Mesodermal cell (in vitro differentiated cells): ENCODE measurements around the gene TXNDC16.

Experiments
- H3K27ac ChIP-seq: 2 replicates; pipeline ENCODE4 v1.7.0; 2013; ENCODE audit warnings: mild to moderate bottlenecking, low read depth, low read length, moderate library complexity; ENCODE audit not compliant: severe bottlenecking
- H3K36me3 ChIP-seq: 2 replicates; pipeline ENCODE4 v1.7.1; 2013; ENCODE audit warnings: mild to moderate bottlenecking, low read length, moderate library complexity; ENCODE audit not compliant: control insufficient read depth, insufficient read depth
- H3K4me1 ChIP-seq: one replicate; pipeline ENCODE4 v1.7.1; 2013; ENCODE audit warnings: mild to moderate bottlenecking, low read length; ENCODE audit not compliant: insufficient read depth, control insufficient read depth, poor library complexity, severe bottlenecking
- H3K4me3 ChIP-seq: 2 replicates; pipeline ENCODE4 v1.7.0; 2013; ENCODE audit warnings: low read length, control low read depth, mild to moderate bottlenecking; ENCODE audit not compliant: insufficient read depth, poor library complexity, severe bottlenecking; ENCODE audit errors: extremely low read depth
- H3K9me3 ChIP-seq: 2 replicates; pipeline ENCODE4 v1.7.1; 2013; ENCODE audit warnings: mild to moderate bottlenecking, low read length, moderate library complexity; ENCODE audit not compliant: control insufficient read depth
- WGBS, 2 experiments: methylation state at CpG; one replicate each; pipeline ENCODE4 v1.1.5; 2013; ENCODE audit warnings: missing lambda C conversion rate in 2 of 2; ENCODE audit not compliant: insufficient coverage in 2 of 2; 5-methylcytosine and 5-hydroxymethylcytosine counted together

The TXNDC16 gene

DNA sequence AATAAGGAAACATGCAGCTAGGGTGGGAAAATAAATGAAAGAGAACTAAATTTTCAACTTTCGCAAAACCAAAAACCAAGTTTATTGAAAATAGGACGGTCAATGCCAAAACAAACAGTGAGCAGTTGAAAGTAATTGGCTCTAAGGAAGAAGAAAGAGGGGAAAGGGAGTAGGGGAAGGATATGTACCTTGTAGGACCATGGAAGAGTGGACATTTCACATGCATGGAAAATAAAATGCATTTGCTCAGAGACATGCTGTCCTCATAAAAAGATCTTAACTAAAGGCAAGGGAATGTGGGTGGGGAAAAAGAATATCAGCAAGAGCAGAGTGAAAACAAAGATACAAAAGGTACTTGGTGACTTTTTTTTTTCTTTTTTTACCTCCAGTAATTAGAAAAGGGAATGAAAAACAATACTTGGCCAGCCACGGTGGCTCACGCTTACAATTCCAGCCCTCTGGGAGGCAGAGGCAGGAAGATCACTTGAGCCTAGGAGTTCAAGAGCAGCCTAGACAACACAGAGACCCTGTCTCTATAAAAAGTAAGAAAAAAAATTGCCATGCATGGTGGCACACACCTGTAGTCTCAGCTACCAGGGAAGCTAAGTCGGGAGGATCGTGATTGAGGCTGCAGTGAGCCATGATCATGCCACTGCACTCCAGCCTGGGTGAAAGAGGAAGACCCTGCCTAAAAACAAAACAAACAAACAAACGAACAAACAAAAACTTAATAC, 6.6 kb downstream of the TXNDC16 start:
- no peaks in the 10 kb centered on the region for H3K4me1 ChIP-seq
- 88 to 95% methylated on average over 3 to 5 of the region's 7 CpGs for WGBS, 2 experiments
- no peak overlapping the region for H3K27ac ChIP-seq
- H3K4me3 ChIP-seq = no peak overlapping the region
- no peaks in the 10 kb centered on the region for H3K9me3 ChIP-seq
- no peaks in the 10 kb centered on the region for H3K36me3 ChIP-seq

DNA sequence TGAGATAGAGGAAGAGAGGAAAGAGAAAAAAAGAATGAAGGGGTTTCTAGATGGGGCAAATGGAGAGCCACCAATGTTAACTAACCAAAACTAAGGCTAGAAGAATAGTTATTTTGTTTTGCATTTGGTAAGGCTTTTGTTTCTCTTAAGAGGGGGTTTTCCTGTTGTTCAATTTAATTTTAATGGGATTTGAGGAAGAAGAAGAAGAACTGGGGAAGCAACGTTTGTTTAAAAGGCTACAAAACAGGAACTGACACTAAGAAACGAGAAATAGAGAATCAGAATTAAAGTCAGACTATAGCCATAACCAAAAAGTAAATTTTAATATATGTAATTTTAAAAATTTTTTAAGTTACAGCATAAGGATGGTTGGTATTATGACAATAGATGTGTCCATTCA, 13.7 kb downstream of the TXNDC16 start:
- Histone ChIP-seq H3K27ac (no peak overlapping the region), H3K4me3 (no peak overlapping the region), H3K4me1 (no peaks in the 10 kb centered on the region), H3K36me3 (peaks cover 10% of the 10 kb centered on the region), H3K9me3 (no peaks in the 10 kb centered on the region)
- no CpG with 5 or more reads among the region's 2 CpGs for WGBS, 2 experiments

DNA sequence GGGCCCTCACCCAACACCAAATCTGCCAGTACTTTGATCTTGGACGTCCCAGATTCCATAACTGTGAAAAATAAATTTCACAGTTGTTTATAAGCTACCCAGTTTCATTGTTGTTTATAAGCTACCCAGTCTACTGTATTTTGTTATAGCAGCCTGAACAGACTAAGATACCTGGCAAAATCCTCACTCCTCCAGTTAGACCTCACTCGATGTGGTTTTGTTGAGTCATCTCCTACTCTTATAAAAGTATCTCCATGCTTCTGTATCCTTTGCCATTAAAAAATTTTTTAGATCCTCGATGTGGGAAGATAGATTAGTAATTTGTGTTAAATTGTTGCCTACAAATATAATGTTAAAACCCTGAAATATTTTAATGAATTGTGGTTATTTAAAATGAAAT, 16.0 kb downstream of the TXNDC16 start:
- peaks cover 10% of the 10 kb centered on the region for H3K36me3 ChIP-seq
- H3K4me1 ChIP-seq = no peaks in the 10 kb centered on the region
- no peak overlapping the region for H3K4me3 ChIP-seq
- 100% methylated on average over 1 of the region's 3 CpGs; no CpG with 5 or more reads in 1 of the 2 experiments for WGBS, 2 experiments
- H3K27ac ChIP-seq = no peak overlapping the region
- H3K9me3 ChIP-seq = no peaks in the 10 kb centered on the region

DNA sequence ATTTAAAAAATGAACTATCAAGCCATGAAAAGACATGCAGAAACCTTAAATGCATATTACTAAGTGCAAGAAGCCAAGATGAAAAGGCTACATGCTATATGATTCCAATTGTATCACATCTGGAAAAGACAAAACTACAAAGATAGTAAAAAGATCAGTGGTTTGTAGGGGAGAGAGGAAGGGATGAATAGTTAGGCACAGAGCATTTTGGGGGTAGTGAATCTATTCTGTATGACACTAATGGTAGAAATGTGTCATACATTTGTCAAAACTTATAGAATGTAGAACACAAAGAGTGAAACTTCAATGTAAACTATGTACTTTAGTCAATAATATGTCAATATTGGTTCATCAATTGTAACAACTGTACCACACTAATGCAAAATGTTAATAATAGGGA, 20.8 kb downstream of the TXNDC16 start:
- no peaks in the 10 kb centered on the region for H3K4me1 ChIP-seq
- no peak overlapping the region for H3K27ac ChIP-seq
- H3K4me3 ChIP-seq = no peak overlapping the region
- no peaks in the 10 kb centered on the region for H3K9me3 ChIP-seq
- H3K36me3 ChIP-seq = peaks cover 10% of the 10 kb centered on the region

DNA sequence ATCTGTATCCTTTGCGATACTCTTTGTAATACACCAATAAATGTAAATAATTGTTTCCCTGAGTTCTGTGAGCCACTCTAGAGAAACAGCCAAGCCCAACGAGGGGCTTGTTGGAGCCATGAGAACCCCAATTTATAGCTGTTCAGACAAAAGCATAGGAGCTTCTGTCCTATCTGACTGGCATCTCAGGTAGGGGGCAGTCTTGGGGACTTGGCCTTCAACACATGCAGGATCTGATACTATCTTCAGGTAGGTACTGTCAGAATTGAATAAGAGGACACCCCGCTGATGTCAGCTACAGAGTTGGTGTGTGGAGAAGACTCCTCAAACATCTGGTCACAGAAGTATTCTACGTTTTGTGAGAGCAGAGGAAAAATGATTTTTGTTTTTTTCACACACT, 25.3 kb downstream of the TXNDC16 start:
- Histone ChIP-seq H3K4me3 (no peak overlapping the region), H3K27ac (no peak overlapping the region), H3K9me3 (no peaks in the 10 kb centered on the region), H3K4me1 (no peaks in the 10 kb centered on the region), H3K36me3 (no peaks in the 10 kb centered on the region)
- WGBS, 2 experiments = 100% methylated on average over 1 of the region's 4 CpGs

DNA sequence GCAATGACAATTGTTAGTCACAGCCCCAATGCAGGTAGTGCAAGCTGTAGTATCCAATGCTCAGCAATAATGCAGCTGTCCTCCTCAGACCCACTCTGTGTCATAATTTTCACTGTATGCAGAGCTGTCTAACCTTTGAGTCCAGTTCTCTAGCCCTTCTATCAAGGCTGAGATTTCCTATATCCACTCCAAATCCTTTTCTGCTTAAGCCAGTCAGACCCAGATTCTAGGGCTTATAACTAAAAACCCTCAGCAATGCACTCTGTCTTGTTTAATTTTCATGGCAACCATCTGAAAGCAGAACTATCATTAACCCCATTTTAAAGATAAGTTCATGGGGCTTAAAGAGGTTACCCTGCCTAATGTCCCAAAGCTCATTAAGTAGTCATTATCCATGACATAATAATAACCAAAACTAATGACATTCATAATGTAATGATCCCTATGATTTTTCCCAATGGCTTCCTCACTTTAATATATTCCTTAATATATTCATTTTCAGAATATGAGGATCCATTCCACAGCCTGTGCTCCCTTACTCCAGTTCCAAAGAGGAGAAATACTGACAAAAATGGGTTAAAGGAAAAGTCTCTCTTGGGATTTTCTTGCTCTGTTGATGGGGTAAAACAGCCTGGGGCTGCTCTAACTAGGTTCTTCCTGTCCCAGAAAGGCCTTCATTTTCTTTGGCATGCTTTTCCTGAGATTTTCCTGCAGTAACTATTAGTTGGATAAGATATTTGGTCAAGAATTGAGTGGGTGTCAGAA, 29.5 kb downstream of the TXNDC16 start:
- Histone ChIP-seq H3K4me3 (no peak overlapping the region), H3K4me1 (no peaks in the 10 kb centered on the region), H3K9me3 (no peaks in the 10 kb centered on the region), H3K27ac (no peak overlapping the region), H3K36me3 (no peaks in the 10 kb centered on the region)

DNA sequence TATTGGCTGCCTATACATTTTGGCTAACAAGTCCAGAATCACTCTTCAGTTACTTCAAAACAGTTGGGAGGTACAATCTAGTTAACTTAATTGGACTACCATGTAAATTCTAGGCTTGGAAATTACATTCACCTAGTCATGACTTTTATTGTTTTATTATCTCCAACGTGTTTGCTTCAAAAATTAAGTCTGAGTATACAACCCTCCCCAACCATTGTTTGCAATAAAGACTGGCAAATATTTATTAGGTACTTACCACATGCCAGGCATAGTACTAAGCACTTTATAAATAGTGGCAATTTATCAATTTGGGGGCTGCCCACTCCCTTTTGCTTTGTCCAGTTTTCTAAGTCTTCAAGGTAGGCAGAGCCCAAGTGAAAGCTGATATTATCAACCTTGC, 30.3 kb downstream of the TXNDC16 start:
- no peaks in the 10 kb centered on the region for H3K36me3 ChIP-seq
- no peaks in the 10 kb centered on the region for H3K9me3 ChIP-seq
- no CpG with 5 or more reads among the region's 1 CpG for WGBS, 2 experiments
- no peak overlapping the region for H3K27ac ChIP-seq
- no peaks in the 10 kb centered on the region for H3K4me1 ChIP-seq
- H3K4me3 ChIP-seq = no peak overlapping the region

DNA sequence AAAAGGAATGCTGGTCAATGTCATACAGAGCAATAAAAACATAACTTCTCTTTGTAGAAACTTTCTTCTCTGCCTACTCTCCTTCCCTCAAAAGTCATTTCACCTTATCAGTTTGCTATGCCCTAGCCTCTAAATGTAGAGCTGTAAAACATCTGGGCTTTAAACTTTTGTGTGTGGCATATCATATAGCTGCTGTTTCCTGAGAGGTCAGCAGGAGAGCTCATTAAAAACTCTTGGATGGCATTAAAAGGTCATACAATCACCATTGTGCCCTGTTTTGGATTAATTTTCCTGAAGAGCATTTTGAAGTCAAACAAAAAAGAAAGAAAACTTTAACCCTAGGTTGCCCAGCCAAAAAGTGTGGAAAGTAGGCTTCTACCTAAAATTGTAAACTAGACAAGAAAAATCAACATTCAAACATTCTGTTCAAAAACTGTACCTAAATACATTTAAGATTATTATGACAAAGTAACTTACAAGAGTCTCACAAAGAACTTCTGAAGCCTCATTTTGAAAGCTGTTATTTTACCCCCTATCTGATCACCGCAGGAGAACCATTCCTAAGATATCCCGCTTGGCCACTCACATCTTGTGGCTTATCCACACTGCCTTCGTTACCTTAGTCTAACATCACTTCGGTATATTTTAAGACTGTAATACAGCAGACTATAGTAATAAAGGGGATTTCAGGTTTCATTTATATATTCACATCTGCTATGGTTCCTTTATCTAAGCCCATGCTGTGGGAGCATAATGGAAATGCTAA, 38.1 kb downstream of the TXNDC16 start:
- H3K4me3 ChIP-seq = no peak overlapping the region

DNA sequence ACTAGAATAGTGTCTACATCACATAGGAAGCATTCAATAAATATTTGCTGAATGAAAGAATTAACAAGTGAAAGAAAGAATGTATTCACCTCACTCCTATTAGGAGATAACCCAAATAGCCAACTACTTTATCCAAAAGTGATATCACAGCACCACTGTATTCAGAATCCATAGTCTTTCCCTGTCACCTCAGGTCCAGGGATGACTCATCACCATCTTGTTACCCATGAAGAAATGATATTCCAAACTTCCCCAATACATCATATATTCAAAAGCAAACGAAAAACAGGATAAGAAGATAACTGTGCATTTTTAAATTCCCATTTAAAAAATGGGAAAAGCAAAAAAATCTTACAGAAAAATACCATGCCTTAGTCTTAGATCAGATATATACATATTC, 39.1 kb downstream of the TXNDC16 start:
- no peaks in the 10 kb centered on the region for H3K9me3 ChIP-seq
- H3K36me3 ChIP-seq = no peaks in the 10 kb centered on the region
- no peak overlapping the region for H3K27ac ChIP-seq
- H3K4me1 ChIP-seq = no peaks in the 10 kb centered on the region
- no CpG with 5 or more reads among the region's 1 CpG for WGBS, 2 experiments
- no peak overlapping the region for H3K4me3 ChIP-seq

More for the DNA sequence above, 38.1 kb downstream of the TXNDC16 start:
- 100% methylated on average over 1 of the region's 4 CpGs; no CpG with 5 or more reads in 1 of the 2 experiments for WGBS, 2 experiments
- Histone ChIP-seq H3K36me3 (no peaks in the 10 kb centered on the region), H3K9me3 (no peaks in the 10 kb centered on the region), H3K27ac (no peak overlapping the region), H3K4me1 (no peaks in the 10 kb centered on the region)

DNA sequence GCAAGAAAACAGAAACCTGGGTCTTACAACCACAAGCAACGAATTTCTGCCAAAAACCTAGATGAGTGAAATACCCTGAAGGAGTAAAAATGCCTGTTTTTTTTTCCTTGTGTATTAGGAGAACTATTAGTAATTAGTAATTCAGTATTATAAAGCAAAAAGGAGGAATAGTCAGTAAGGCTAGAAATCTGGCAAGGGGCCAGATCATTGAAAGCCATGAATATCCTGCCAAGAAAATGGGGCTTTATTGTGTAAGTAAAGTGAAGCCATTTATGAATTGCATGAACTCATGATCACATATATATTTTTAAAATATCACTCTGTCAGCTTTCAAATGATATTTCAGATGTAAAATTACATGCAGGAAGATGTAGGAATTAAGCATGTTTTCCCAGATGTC, 57.9 kb downstream of the TXNDC16 start:
- no peaks in the 10 kb centered on the region for H3K4me1 ChIP-seq
- no peaks in the 10 kb centered on the region for H3K36me3 ChIP-seq
- no peak overlapping the region for H3K4me3 ChIP-seq
- H3K9me3 ChIP-seq = no peaks in the 10 kb centered on the region
- H3K27ac ChIP-seq = no peak overlapping the region
- 80% methylated on average over 1 of the region's 1 CpG; no CpG with 5 or more reads in 1 of the 2 experiments for WGBS, 2 experiments
